Loucy (cell line): ENCODE data around the gene CD82.

Experiments
- CTCF ChIP-seq: fragments of 200-600 bp; sonication (generic); conservative IDR thresholded peaks from 2 replicates; pipeline ENCODE4 v1.5.1; 2014; ENCODE audit warnings: mild to moderate bottlenecking, antibody characterized with exemption, low read length
- EZH2phosphoT487 ChIP-seq: fragments of 200-600 bp; IDR thresholded peaks from 2 replicates; pipeline ENCODE4 v1.6.1; 2018; ENCODE audit warnings: antibody characterized with exemption, mild to moderate bottlenecking, moderate library complexity, borderline replicate concordance

- no peak for TF ChIP-seq CTCF
- TF ChIP-seq EZH2phosphoT487 = no peak
Observed at GRCh38 chr11:44623341-44623730, 57.9 kb downstream of the CD82 start.
